ENCODE results near the gene PGR.

PGR gene

GRCh38 chr11:101010899-101011298, 118.7 kb downstream of the PGR start:
- no peak for DNase-seq (ENCODE audit: low read depth in 2 of 2)

GRCh38 chr11:101009690-101010055, 119.9 kb downstream of the PGR start:
- DNase-seq (ENCODE audit: low read depth in 2 of 2) = no peak

GRCh38 chr11:101008961-101009689, 120.5 kb downstream of the PGR start:
- DNase-seq (ENCODE audit: low read depth in 2 of 2) = no peak

- no peak for DNase-seq (ENCODE audit: low read depth in 2 of 2)
Observed at GRCh38 chr11:101003468-101003867, 126.1 kb downstream of the PGR start.

GRCh38 chr11:100999756-101000155, 129.9 kb downstream of the PGR start:
- DNase-seq (ENCODE audit: low read depth in 2 of 2) = no peak

- DNase-seq (ENCODE audit: low read depth in 2 of 2) = no peak
Observed at GRCh38 chr11:100994966-100995365, 134.6 kb downstream of the PGR start.

- no peak for DNase-seq (ENCODE audit: low read depth in 2 of 2)
Observed at GRCh38 chr11:100991541-100991940, 138.1 kb downstream of the PGR start.

- DNase-seq (ENCODE audit: low read depth in 2 of 2) = no peak
Observed at GRCh38 chr11:100990931-100991330, 138.7 kb downstream of the PGR start.

- DNase-seq (ENCODE audit: low read depth in 2 of 2) = no peak
Observed at GRCh38 chr11:100984668-100985067, 144.9 kb downstream of the PGR start.

GRCh38 chr11:100981196-100981824, 148.3 kb downstream of the PGR start:
- no peak for DNase-seq (ENCODE audit: low read depth in 2 of 2)

- no peak for DNase-seq (ENCODE audit: low read depth in 2 of 2)
Observed at GRCh38 chr11:100980156-100980555, 149.5 kb downstream of the PGR start.
